ENCODE results near the gene SLC14A1. TPM values are rescaled to one million over a fixed set of nuclear protein-coding genes. Genes with fewer than 3 reads are reported as not detected.
A peak's percentile ranks its signal among the peaks of the same experiment; 100 is the strongest.

Gene SLC14A1
- total RNA-seq, 1 experiment from 2014 or later, result 2.3 TPM

- Histone ChIP-seq H3K9me3 (ENCODE audit: low read length) (no peaks in the 10 kb centered on the region), H3K27me3 (ENCODE audit: low read length) (no peaks in the 10 kb centered on the region), H2AFZ (ENCODE audit: low read length) (no peak overlapping the region), H3K4me3 (ENCODE audit: low read length) (no peak overlapping the region), H3K79me2 (ENCODE audit: low read length) (no peaks in the 10 kb centered on the region), H4K20me1 (ENCODE audit: low read length) (no peaks in the 10 kb centered on the region), H3K4me2 (ENCODE audit: low read length) (no peak overlapping the region), H3K36me3 (ENCODE audit: low read depth, low read length) (no peaks in the 10 kb centered on the region), H3K9ac (ENCODE audit: low read length) (no peak overlapping the region), H3K9me2 (replicated peaks; ENCODE audit: low read length) (no peaks in the 10 kb centered on the region), H3K27ac (ENCODE audit: low read length) (no peak overlapping the region), H3K4me1 (ENCODE audit: insufficient read depth, low read length) (peaks cover 14% of the 10 kb centered on the region), H3F3A (ENCODE audit: low read length, unreplicated experiment) (no peaks in the 10 kb centered on the region)
- DNase-seq (no peak), ATAC-seq (no peak)
- no TSS peak for BruUV-seq (replicated peaks)
- POLR2A ChIA-PET (ENCODE audit: unreplicated experiment), result no interaction called here
- intact Hi-C loops (cut with micrococcal nuclease), result no loop called here
- CTCF ChIA-PET, result no interaction called here
- TF ChIP-seq EZH2 (IDR thresholded peaks at IDR 0.05; ENCODE audit: low read length, unreplicated experiment), result no peak
- no peak for TF ChIP-seq CTCF (conservative IDR thresholded peaks at IDR 0.05; ENCODE audit: low read depth, low read length)
- TF ChIP-seq EZH2phosphoT487 (IDR thresholded peaks at IDR 0.05; ENCODE audit: borderline replicate concordance, low read length), result no peak
These were observed 51.3 kb downstream of the SLC14A1 start for GRCh38 chr18:45775241-45775676.

GRCh38 chr18:45775743-45776142, 51.8 kb downstream of the SLC14A1 start:
- Histone ChIP-seq H3K27ac (ENCODE audit: low read length) (no peak overlapping the region), H3K4me1 (ENCODE audit: insufficient read depth, low read length) (peaks cover 14% of the 10 kb centered on the region), H3K4me3 (ENCODE audit: low read length) (no peak overlapping the region), H3K79me2 (ENCODE audit: low read length) (no peaks in the 10 kb centered on the region), H4K20me1 (ENCODE audit: low read length) (no peaks in the 10 kb centered on the region), H3K4me2 (ENCODE audit: low read length) (no peak overlapping the region), H2AFZ (ENCODE audit: low read length) (no peak overlapping the region), H3K9me3 (ENCODE audit: low read length) (no peaks in the 10 kb centered on the region), H3F3A (ENCODE audit: low read length, unreplicated experiment) (no peaks in the 10 kb centered on the region), H3K36me3 (ENCODE audit: low read depth, low read length) (no peaks in the 10 kb centered on the region), H3K27me3 (ENCODE audit: low read length) (no peaks in the 10 kb centered on the region), H3K9me2 (replicated peaks; ENCODE audit: low read length) (no peaks in the 10 kb centered on the region), H3K9ac (ENCODE audit: low read length) (no peak overlapping the region)
- ATAC-seq (no peak), DNase-seq (no peak)
- ChIA-PET CTCF (no interaction called here), POLR2A (ENCODE audit: unreplicated experiment) (no interaction called here)
- intact Hi-C loops (cut with micrococcal nuclease), result no loop called here
- no peak for TF ChIP-seq EZH2 (IDR thresholded peaks at IDR 0.05; ENCODE audit: low read length, unreplicated experiment)
- TF ChIP-seq EZH2phosphoT487 (IDR thresholded peaks at IDR 0.05; ENCODE audit: borderline replicate concordance, low read length), result no peak
- no peak for TF ChIP-seq CTCF (conservative IDR thresholded peaks at IDR 0.05; ENCODE audit: low read depth, low read length)
- BruUV-seq (replicated peaks), result no TSS peak

GRCh38 chr18:45777393-45777792, 53.4 kb downstream of the SLC14A1 start:
- H3K27me3 ChIP-seq (ENCODE audit: low read length), result no peaks in the 10 kb centered on the region
- H3K9me2 ChIP-seq (replicated peaks; ENCODE audit: low read length), result no peaks in the 10 kb centered on the region
- ChIA-PET CTCF (no interaction called here), POLR2A (ENCODE audit: unreplicated experiment) (no interaction called here)
- ATAC-seq (peak; percentile 23), DNase-seq (peak; percentile 33)
- no peaks in the 10 kb centered on the region for H3K36me3 ChIP-seq (ENCODE audit: low read depth, low read length)
- H3K4me3 ChIP-seq (ENCODE audit: low read length), result no peak overlapping the region
- intact Hi-C loops (cut with micrococcal nuclease), result no loop called here
- no peak overlapping the region for H2AFZ ChIP-seq (ENCODE audit: low read length)
- TF ChIP-seq EZH2 (IDR thresholded peaks at IDR 0.05; ENCODE audit: low read length, unreplicated experiment) (no peak), EZH2phosphoT487 (IDR thresholded peaks at IDR 0.05; ENCODE audit: borderline replicate concordance, low read length) (no peak), CTCF (conservative IDR thresholded peaks at IDR 0.05; ENCODE audit: low read depth, low read length) (no peak)
- no peaks in the 10 kb centered on the region for H3K9me3 ChIP-seq (ENCODE audit: low read length)
- peak overlapping the region; percentile 34 for H3K27ac ChIP-seq (ENCODE audit: low read length)
- H3F3A ChIP-seq (ENCODE audit: low read length, unreplicated experiment), result no peaks in the 10 kb centered on the region
- no peaks in the 10 kb centered on the region for H3K79me2 ChIP-seq (ENCODE audit: low read length)
- BruUV-seq (replicated peaks), result no TSS peak
- peaks cover 14% of the 10 kb centered on the region for H3K4me1 ChIP-seq (ENCODE audit: insufficient read depth, low read length)
- H4K20me1 ChIP-seq (ENCODE audit: low read length), result no peaks in the 10 kb centered on the region
- H3K4me2 ChIP-seq (ENCODE audit: low read length), result no peak overlapping the region
- no peak overlapping the region for H3K9ac ChIP-seq (ENCODE audit: low read length)

Measured in PC-3 (cell line).